Mucosa of gallbladder (tissue), 1 donor: ENCODE data around the gene NPAS3. TPM values are rescaled to one million over a fixed set of nuclear protein-coding genes. Genes with fewer than 3 reads are reported as not detected.
A peak's percentile ranks its signal among the peaks of the same experiment; 100 is the strongest.

Experiments used
- DNase-seq: peaks from one replicate; pipeline ENCODE4 v3.0.0-alpha.2; 2020; ENCODE audit warnings: low spot score
- total RNA-seq: library from RNA; stranded (reverse); gene quantifications from one replicate; pipeline ENCODE4 v1.2.1, GENCODE V29; 2021
- donor health status: DM: no; HTN: no; CAD: no.

Gene NPAS3
- total RNA-seq, 1 donor from 2014 or later = 1.8 TPM

DNA sequence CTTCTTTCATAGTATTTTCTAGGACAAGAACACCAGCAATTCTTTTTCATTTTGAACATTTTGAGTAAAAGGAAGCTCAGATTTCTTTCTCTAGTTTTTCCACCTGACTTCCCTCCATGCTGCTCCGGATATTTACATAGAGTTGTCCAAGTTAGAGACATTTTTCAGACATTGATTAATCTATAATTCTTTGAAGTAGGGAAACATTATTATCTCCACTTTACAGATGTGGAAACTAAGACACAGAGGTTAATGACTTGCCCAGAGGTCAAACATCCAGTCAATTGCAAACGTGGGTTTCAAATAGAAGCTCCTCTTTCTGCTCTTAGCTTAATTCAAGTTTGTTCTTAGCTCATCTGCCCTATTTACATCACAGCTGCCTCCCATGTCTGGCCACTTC lies 873.9 kb downstream of the NPAS3 start:
- no peak for DNase-seq

DNA sequence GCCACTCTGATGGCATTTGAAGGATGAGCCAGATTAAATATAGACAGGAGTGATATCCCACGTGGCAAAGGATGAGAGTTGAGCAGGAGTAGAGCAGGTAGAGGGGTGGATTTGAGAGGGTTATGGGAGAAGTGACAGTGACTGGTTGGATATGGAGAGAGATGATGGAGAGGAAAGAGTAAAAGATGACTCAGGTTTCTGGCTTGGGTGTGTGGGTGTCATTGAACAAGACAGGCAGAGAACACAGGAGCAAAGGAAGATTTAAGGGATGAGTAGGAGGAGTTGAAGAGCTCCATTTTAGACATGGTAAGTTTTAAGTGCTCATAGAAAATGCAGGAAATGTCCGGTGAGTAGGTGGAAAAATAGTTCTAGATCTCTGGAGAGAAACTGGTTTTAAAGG lies 875.3 kb downstream of the NPAS3 start:
- DNase-seq = no peak

DNA sequence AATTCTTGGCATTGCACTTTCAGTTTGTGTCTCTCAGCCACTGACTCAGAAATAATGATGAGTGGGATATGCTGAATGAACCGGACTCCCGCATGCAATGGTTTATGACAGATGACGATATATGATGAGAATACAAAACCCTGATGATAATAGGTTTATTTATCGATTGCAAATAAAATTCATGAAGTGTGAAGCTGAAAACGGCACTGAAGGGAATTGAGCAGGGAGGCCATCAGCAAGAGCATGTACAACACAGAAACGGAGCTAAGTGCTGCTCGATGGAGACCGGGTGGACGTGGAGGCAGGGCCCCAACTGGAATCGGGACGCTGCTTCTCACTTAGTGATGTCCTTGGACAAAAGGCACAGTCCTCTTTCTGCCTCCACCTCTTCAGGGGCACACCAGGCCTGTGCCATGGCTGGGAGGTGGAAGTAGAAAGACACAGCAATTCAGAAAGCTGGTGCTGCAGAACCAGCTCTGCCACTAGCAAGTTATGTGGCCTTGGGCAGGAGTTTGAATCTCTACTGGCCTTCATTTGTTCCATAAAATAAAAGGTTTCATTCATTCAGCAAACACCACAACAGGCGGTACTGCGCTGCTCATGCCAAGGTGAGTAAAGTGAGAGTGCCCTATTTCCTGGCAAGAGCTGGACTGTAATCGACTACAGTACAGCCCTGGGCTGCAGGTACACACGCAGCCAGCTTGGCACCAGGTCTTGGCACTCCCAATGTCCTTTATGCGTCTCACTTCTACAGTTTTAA lies 895.2 kb downstream of the NPAS3 start:
- no peak for DNase-seq

DNA sequence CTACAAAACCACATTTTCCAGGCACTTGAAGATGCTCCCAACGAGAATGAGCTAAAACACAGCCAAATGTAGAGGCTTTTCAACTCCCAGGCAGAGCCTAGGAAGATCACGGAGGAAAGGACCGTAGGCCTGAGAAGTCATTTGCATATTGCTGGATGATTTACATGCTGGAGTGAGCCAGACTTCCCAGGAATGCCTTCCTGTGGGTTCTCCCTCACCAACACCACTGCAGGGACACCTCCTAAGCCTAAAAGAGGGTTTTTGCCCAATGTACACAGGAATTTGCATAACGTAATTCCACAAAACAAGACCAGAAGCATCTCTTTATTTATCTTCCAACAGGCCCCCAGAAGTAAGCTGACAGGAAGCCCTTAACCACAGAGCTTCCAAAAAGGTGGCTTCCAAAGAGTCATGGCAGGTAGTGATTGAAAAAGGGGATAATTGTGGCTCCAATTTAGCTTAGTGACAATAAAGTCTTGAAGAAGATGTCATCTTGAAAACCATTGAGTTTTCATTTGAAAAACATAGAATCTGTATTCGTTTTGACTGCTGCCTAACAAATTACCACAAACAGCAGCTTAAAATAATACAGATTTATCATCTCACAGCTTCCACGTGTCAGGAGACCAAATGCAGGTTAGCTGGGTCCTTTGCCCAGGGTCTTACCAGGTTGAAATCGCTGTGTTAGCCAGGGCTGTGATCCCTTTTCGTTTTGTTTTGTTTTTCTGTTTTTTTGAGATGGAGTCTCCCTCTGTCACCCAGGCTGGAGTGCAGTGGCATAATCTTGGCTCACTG lies 896.0 kb downstream of the NPAS3 start:
- DNase-seq = no peak

DNA sequence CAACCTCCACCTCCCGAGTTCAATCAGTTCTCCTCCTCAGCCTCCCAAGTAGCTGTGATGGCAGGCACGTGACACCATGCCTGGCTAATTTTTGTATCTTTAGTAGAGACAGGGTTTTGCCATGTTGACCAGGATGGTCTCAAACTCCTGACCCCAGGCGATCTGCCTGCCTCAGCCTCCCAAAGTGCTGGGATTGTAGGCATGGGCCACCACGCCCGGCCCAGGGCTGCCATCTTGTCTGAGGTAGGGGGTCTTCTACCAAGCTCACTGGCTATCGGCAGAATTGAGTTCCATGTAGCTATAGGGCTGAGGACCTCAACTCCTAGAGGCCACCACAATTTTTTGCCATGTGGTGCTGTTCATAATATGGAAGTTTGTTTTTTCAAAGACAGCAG lies 896.6 kb downstream of the NPAS3 start:
- no peak for DNase-seq

DNA sequence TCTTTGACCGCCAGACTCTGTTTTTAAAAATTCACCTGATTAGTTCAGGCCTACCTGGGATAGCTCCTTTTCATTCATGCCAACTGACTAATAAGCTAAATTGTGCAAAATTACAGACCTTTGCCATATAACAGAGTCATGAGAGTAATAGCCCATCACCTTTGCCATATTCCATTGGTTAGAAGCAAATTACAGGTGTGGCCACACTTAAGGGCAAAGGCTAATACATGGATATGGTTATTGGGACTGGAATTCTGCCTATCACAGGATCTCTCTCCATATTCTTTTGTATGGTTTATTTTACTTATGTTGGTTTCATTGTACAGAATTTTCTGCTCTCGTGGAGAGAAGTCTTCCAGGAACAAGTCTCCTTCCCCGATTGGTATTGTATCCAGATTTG lies 897.0 kb downstream of the NPAS3 start:
- no peak for DNase-seq

DNA sequence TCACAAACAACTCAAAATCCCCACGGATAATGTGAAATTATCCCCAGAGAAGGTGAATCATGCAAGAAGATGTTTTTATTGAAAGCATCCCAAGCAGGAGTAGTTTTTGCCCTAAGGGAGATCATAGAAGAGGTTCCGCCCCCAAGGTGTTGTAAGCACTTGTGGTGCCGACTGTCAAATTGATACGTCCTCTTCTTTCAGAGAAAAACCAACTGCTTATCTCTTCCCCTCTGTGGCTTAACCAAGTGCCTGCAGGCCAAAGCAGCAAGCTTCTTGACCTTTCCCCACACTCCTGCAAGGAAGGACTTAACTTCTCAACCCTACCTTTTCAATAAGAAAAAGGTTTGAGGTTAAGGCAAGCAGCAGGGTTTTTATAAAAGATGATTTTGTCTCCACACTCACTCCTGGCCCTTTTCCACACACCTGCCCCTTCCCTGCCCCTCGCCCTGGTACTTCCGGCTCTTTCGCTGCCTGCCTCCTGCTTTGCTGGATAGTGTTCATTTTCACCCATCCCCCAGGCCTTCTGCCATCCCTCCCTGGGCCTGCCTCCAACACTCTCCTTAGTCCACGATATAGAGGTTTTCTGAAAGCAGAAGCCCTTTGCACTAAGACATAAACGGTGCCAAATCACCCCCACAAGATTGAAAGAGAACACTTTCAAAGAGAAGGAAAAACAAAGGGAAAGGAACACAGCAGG lies 897.7 kb downstream of the NPAS3 start:
- DNase-seq = no peak

DNA sequence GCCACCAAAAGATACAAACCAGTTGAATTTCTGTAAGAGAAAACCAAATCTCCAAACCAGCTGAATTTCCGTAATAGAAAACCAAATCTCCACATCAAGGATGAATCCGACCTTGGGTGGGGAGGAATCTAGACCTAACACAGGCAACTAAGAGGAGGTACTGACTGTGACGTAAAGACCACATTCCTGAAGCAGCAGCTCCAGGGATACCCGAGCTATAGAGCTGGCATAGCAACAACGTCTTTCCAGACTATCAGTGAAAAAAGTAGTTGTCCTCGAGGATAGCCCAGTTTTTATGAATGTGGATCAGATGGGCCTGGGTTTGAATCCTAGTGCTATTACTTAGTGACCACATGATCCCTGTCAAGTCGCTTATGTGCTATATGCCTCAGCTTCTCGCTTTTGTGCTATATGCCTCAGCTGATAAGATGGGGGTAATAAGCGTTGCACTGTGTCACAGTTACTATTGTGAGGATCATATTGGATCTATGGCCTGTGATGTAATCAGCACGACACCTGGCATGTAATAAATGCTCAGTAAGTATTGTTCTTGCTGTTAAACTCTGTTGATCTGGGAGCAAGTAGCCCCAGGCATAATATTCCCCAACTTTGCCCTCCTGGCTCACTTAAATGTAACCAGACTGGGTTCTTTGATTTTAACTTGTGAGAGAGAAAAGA lies 898.4 kb downstream of the NPAS3 start:
- DNase-seq = no peak

DNA sequence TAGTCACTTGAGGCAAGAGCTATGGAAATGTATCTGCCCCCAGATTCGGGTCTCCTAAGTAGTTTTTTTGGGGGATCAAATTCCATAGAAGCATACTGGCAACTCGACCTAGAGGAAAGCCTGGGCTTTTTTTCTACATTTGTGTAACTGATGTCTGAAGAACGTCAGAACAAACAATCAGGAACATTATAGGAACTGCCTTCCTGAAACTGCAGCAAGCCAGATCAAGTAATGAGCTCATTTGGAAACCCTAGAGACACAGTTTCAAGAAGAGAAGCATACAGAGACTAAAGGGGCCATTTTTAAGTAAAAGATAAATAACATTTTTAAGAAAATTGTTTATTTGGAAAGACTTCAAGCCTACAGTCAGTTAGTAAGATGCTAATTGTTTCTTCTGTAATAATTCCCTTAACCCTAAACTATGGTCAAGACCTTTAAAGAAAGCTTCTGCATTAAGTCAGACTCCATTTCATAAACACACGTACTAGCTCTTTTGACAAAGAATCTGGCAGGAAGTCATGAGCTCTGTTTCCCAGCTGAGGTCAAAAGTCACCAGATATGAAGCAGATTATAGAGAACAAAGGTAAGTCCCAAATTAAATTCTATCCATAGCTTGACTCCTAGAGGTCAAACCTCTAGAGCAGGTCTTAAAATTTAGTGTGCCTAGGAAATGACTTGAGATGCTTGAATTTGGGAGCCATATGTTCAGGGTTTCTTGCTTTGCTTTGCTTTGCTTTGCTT lies 899.4 kb downstream of the NPAS3 start:
- no peak for DNase-seq

DNA sequence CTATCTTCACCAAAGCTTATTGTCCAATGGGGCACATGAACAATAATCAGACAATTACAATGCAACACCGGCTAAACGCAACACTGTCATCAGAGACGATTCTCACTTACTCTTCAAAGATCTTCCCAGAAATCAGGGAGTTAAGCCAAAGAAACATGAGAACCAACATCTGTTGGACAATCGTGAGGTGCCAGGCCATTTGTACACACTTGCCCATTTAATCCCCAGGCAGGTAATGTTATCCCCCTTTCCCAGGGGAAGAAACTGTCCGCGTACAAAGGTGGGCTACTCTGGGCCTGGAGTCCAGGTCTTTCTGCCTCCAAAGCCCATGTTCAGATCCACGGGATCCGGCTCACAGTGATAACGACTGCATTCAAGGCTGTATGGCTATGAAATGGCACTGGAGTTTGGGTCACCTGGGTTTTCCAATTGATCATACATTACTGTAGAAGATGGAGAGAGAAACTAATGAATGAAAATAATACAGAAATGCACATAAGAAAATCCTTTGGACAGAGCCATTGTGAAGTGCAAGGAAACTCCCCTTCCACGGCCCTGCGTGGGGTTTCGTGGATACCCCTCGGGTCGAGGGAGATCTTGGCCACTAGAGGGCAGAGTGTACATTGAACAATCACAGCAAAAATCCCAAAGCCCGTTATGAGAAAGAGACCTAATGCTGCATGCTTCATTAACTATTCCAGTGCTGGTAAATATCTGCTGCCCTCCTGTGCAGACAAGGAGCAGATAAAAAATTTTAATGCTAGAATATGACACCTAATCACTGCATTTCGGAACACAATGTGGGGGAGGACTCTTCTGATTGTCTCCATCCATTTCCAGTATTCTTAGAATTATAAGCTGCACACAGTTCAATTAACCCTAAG lies 900.8 kb downstream of the NPAS3 start:
- DNase-seq = peak; percentile 54

DNA sequence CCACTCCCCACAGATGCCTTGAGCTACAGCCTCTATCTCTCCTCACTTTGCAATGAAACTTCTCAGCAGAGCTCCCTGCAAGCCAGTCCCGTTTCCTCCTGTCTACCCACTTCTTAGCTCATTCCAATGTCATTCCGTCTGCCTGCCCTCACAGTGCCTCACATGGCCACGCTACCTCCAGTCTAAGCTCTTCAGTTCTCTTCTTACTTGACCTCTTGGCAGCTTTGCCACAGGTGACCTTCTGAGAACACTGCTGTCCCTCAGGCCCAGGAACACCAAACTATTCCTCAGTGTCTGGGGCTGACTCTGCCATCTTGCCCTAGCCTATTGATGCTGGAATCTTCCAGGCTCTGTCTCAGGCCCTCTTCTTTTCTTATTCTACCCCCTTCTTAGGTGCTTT lies 902.1 kb downstream of the NPAS3 start:
- no peak for DNase-seq

DNA sequence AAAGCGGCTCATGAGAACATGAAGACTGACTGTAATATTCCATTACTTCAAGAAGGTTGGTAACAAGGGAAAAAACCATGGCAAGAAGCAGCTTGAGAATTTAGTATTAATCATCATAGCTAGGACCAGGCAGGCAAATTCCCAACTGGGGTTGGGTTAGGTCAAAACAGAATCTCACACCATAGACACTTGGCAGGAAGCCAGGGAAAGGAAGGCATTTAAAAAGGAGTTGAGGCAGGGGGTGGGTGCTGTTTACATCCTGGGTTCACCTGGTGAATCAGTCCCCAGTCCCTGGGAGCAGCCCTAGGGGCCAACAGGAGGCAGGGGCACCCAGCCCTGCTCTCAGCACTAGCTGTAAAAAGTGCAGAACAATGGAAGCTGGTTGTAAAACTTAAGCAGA lies 903.6 kb downstream of the NPAS3 start:
- no peak for DNase-seq

DNA sequence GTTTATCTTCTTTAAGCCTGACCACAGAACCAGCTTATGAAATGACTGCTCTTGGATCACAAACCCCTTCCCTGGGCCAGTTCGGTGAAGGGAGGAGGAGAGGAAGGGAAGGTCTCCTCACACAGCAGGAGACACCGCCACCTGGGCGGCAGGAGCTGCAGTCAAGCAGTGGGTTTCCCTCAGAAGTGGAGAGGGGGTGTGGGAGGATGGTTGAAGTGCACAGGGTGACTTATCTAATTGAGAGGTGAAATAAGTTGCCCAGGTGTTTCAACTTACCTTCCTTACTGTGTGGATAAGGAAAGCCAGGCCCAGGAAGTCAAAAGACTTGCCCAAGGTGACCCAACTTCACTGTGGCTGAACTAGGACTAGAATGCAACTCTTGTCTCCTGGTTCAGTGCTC lies 905.4 kb downstream of the NPAS3 start:
- DNase-seq = no peak

DNA sequence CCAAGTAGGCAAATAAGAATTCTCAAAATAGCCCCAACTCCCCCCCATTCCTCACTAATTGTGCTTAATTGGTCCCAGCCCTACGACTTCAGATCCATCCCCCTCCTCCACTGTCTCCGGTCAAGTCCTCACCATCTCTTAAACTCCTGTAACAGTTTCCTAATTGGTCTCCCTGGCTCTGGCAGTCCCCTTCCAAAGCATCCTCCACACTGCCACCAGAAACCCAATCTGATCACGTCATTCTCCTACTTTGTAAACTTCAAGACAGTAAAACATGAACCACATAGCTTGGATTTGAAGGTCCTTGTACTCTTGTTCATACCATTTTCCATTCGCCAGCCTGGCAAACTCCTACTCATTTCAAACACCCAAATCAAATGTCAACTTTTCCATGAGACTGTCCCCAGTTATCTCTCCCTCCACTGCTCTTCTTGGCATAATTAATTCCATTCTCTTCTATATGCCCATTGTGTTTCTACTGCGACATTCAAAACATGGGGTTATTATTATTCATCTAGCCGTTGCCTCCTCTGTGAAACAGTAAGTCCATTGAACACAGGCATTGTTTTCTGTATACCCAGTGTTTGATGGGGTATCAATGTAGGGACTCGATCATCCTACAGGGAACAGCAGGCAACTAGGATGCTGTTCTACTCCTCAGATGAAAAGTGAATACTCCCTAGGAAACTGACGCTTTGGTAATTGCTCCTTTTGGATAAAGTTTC lies 907.6 kb downstream of the NPAS3 start:
- DNase-seq = no peak

DNA sequence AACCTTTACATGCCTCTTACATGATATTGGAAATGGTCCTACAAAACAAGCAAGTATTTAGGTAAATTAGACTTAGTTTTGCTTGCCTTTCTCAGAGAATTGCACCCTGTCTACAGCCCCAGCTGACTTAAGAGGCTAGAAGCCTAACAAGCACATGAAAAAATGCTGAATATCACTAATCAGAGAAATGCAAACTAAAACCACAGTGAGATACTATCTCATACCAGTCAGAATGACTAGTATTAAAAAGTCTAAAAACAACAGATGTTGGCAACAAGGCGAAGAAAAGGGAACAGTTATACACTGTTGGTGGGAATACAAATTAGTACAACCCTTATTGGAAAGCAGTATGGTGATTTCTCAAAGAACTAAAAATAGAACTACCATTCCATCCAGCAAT lies 908.4 kb downstream of the NPAS3 start:
- no peak for DNase-seq

DNA sequence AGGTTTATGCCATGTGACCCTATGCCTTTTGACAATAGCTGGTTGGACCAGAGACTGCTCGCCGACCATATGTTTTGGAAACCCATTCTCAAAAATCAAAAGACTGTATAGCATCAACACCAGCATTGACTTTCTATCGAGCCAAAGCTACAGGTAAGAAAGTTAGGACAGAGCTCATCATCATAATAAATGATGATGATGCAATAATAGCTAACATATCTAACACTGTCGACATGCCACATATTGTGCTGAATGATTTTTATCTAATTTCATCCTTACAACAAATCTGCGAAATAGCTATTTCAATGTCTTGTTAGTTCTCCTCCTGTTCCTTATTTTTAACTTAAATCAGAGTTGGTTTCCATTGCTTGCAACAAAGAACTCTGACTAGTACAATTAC lies 909.3 kb downstream of the NPAS3 start:
- no peak for DNase-seq

DNA sequence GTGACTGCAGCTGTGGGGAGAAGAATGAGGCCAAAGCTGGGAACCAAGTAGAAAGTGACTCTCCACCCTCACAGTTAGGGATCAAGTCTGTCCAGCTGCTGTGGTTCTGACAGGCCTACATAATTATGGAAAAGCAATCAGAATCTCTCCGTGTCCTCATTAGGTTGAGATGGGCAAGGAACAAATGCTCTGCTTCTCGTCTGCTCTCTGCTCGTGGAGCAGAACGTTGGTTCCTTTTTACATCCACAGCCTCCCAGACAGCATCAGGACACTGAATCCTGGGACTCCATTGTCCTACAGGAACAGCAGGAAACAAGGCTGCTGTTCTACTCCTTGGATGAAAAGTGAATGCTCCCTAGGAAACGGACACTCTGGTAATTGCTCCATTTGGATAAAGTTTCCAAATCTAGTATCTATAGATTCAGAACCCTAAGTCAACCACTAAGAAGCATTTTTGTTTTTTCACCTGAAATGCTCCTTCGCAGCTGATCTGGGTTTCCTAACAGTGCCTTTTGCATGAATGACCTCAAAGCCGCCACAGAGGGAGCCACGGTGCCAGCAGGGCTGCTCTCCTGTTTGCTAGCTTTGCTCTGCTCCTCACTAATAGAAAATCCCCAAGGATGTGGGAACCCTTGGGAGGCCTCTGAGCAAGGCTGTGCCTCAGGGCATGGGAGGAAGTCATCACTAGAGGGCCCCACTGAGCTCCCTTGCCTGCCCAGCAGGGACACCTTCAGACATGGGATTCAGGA lies 910.2 kb downstream of the NPAS3 start:
- DNase-seq = peak; percentile 67

DNA sequence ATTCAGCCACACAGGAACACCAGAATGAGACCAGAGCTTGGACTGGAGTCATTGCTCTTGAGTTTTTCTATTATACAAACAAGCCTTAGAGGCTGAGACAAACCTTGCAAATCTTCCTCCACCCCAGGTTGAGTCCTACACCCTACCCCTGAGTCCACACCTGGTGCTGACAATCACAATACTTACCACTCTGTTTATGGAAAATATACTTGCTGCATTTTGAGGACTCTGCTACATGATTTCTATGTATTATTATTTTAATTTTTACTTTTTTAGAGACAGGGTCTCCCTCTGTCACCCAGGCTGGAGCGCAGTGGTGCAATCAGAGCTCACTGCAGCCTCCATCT lies 910.7 kb downstream of the NPAS3 start:
- no peak for DNase-seq

DNA sequence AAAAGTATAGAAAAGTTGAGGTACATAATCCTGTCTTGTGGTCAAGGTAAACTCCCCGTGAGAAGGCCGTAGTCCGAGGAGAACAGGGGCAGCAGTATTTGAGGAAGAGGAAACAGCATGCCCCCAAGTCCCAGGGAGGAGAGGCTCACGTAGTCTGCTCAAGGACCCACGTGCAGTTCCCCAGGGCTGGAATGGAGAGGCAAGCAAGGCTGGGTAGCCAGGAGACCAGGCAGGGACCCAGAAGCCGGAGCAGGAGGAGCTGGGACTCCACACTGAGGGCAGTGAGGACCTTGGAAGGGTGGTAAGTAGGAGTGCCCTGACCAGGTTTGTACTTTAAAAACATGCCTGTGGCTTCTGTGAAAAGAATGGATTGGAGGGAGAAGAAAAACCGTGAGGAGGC lies 912.1 kb downstream of the NPAS3 start:
- DNase-seq = no peak
